ENCODE data around the gene GLYAT.

The GLYAT gene

DNA sequence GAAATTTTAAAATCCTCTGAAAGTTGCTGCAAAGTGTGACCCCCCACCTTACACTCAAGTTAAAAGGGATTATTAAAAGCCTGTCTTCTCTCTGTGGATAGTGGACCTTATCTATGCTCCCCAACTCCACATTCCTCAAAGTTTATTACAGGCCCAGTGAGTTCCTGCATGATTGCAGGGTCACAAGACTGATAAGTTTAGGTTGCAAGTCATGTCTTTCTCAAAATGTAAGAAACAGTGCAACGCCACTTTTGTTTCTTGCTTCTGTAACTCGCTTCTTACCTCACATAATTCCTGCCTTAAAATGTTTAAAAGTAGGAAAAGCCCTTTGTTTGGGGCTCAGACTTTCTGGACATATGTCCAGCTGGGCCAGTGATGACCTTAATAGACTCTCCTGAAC lies 38.4 kb upstream of the GLYAT start:
- peaks cover 88% of the 10 kb centered on the region for H3K9me3 ChIP-seq (ENCODE audit: control insufficient read depth, insufficient read depth, low read length)

DNA sequence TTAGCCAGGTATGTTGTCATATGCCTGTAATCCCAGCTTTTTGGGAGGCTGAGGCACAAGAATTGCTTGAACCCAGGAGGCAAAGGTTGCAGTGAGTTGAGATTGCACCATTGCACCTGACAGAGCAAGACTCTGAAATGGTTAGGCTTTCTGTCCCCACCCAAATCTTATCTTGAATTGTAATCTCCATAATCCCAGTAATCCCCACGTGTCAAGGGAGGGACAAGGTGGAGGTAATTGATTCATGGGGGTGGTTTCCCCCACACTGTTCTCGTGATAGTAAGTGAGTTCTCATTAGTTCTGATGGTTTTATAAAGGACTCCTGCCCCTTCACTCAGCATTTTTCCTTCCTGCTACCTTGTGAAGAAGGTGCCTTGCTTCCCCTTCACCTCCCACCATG lies 37.6 kb upstream of the GLYAT start:
- Histone ChIP-seq H3K27me3 (ENCODE audit: control insufficient read depth, insufficient read depth, low read length) (no peaks in the 10 kb centered on the region), H3K9me3 (ENCODE audit: control insufficient read depth, insufficient read depth, low read length) (peaks cover 87% of the 10 kb centered on the region), H3K9ac (ENCODE audit: low read depth, low read length) (no peak overlapping the region), H3K36me3 (ENCODE audit: control insufficient read depth, insufficient read depth, low read length) (no peaks in the 10 kb centered on the region), H3K4me3 (ENCODE audit: low read depth, low read length) (no peak overlapping the region), H3K27ac (ENCODE audit: low read depth, low read length) (no peak overlapping the region), H3K4me1 (ENCODE audit: control insufficient read depth, insufficient read depth, low read length) (no peaks in the 10 kb centered on the region)

More for the DNA sequence above, 38.4 kb upstream of the GLYAT start:
- Histone ChIP-seq H3K27ac (ENCODE audit: low read depth, low read length) (no peak overlapping the region), H3K36me3 (ENCODE audit: control insufficient read depth, insufficient read depth, low read length) (no peaks in the 10 kb centered on the region), H3K27me3 (ENCODE audit: control insufficient read depth, insufficient read depth, low read length) (no peaks in the 10 kb centered on the region), H3K9ac (ENCODE audit: low read depth, low read length) (no peak overlapping the region), H3K4me3 (ENCODE audit: low read depth, low read length) (no peak overlapping the region), H3K4me1 (ENCODE audit: control insufficient read depth, insufficient read depth, low read length) (no peaks in the 10 kb centered on the region)

DNA sequence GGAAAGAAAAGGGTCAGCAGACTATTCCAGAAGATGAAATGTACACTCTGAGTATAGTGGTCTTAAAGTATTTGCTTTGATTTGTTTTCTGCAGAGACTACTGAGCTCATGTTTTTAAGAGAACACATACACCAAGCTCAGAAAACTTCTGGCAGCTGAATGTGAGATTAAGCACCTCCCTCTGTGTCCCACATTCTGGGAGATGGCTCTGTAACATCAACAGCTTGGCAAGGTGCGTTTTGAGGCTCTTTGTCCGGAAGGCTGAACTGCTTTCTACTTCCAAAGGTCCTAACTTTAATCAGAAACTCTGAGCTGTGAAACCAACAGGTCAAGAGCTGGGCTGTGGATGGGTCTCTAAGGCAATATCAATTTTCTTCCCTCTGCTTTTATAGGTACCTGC lies 36.4 kb upstream of the GLYAT start:
- no peaks in the 10 kb centered on the region for H3K4me1 ChIP-seq (ENCODE audit: control insufficient read depth, insufficient read depth, low read length)
- H3K9me3 ChIP-seq (ENCODE audit: control insufficient read depth, insufficient read depth, low read length), result peaks cover 86% of the 10 kb centered on the region
- H3K36me3 ChIP-seq (ENCODE audit: control insufficient read depth, insufficient read depth, low read length), result no peaks in the 10 kb centered on the region
- H3K27ac ChIP-seq (ENCODE audit: low read depth, low read length), result no peak overlapping the region
- H3K27me3 ChIP-seq (ENCODE audit: control insufficient read depth, insufficient read depth, low read length), result no peaks in the 10 kb centered on the region
- H3K9ac ChIP-seq (ENCODE audit: low read depth, low read length), result no peak overlapping the region
- H3K4me3 ChIP-seq (ENCODE audit: low read depth, low read length), result no peak overlapping the region

DNA sequence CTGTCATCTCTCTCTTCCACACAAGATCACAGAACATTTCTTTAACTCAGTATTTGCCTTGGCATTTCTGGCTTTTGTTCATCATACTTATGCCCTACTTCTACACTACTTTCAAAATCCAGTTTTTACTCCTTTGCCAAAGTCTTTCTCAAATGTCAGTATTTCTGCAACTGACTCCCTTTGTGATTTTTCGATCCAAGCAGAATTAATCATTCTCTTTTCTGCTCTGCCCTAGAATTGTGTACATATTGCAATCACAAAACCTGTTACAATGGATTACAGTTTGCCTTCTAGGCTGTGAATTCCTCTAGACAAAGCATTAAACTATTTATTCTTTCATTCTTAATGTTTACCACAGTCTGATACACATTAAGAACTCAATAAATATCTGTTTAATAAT lies 33.3 kb upstream of the GLYAT start:
- no peaks in the 10 kb centered on the region for H3K36me3 ChIP-seq (ENCODE audit: control insufficient read depth, insufficient read depth, low read length)
- no peaks in the 10 kb centered on the region for H3K4me1 ChIP-seq (ENCODE audit: control insufficient read depth, insufficient read depth, low read length)
- H3K9ac ChIP-seq (ENCODE audit: low read depth, low read length), result no peak overlapping the region
- H3K4me3 ChIP-seq (ENCODE audit: low read depth, low read length), result no peak overlapping the region
- peaks cover 78% of the 10 kb centered on the region for H3K9me3 ChIP-seq (ENCODE audit: control insufficient read depth, insufficient read depth, low read length)
- H3K27ac ChIP-seq (ENCODE audit: low read depth, low read length), result no peak overlapping the region
- H3K27me3 ChIP-seq (ENCODE audit: control insufficient read depth, insufficient read depth, low read length), result no peaks in the 10 kb centered on the region

DNA sequence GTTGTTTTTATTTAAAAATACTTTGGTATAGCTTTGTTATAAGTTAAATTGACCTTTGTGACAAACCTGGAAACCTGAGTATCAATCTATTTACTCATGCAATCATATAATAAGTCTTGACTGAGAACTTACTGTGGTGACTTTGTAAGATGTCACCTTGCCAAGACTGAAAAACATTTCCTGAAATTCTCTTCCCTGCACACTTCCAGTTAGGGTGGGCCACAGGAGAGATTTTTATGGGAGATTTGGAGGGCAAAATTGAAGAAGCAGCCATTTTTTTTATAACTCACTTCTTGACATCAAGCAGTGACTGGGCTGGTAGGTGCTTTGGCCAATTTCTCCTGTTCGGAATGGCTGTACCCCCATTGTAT lies 31.4 kb upstream of the GLYAT start:
- Histone ChIP-seq H3K27me3 (ENCODE audit: control insufficient read depth, insufficient read depth, low read length) (no peaks in the 10 kb centered on the region), H3K36me3 (ENCODE audit: control insufficient read depth, insufficient read depth, low read length) (no peaks in the 10 kb centered on the region), H3K9me3 (ENCODE audit: control insufficient read depth, insufficient read depth, low read length) (peaks cover 75% of the 10 kb centered on the region), H3K4me3 (ENCODE audit: low read depth, low read length) (no peak overlapping the region), H3K4me1 (ENCODE audit: control insufficient read depth, insufficient read depth, low read length) (no peaks in the 10 kb centered on the region), H3K27ac (ENCODE audit: low read depth, low read length) (no peak overlapping the region), H3K9ac (ENCODE audit: low read depth, low read length) (no peak overlapping the region)

DNA sequence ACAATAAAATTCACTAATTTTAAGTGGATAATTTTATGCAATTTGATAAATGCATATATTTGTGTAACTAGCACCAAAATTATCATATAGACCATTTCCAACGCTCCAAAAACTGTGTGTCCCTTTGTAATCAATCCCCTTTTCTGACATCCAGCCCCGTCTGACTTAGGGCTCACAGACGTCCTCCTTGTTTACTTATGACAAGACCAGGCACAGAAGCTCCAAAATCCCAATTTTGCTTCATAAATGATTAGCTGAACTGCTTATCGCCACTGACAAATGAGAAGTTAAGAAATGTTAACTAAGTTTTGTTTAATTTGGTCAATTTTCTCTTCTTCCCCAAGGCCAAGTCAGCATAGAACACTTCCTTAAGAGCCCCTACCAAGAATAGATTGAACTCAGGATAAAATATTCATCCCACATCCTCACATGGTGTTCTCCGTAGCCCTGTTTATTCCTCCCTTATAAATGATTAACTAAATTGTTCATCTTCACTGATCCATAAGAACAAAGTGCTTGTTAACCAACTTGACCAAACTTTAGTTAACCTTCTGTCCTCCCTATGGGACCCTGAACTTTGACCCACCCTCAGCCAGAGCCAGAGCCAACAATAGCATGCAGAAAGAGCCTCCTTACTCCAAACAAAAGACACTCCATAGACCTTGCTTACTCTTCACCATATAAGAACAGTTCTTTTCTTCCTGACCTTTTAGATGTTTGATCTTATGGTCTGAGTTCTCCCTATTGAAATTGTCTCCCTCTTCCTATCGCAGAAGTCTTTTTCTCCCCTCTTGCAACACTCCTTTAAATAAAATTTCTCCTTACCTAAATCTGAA lies 30.8 kb upstream of the GLYAT start:
- H3K4me3 ChIP-seq (ENCODE audit: low read depth, low read length), result no peak overlapping the region
- H3K4me1 ChIP-seq (ENCODE audit: control insufficient read depth, insufficient read depth, low read length), result no peaks in the 10 kb centered on the region
- H3K36me3 ChIP-seq (ENCODE audit: control insufficient read depth, insufficient read depth, low read length), result no peaks in the 10 kb centered on the region
- H3K27me3 ChIP-seq (ENCODE audit: control insufficient read depth, insufficient read depth, low read length), result no peaks in the 10 kb centered on the region
- no peak overlapping the region for H3K27ac ChIP-seq (ENCODE audit: low read depth, low read length)
- peaks cover 75% of the 10 kb centered on the region for H3K9me3 ChIP-seq (ENCODE audit: control insufficient read depth, insufficient read depth, low read length)
- H3K9ac ChIP-seq (ENCODE audit: low read depth, low read length), result no peak overlapping the region

DNA sequence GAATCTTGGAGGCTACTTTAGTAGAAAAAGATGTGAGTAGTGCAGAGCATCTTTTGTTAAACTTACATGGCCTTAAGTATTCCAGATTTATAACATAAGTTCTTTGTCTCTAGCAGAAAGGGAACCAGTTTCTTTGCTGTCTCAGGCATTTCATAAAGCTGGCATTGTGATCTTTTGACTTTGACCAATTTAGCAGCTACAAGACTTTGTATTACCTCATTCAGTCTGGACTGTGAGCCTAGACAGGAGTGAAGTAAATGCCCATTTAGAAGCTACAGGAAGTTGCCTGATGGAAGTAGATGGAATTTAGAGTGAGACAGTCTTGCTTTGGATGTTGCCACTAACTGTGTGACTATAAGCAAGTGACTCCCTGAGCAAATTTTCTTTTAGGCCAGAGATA lies 25.7 kb upstream of the GLYAT start:
- peaks cover 54% of the 10 kb centered on the region for H3K9me3 ChIP-seq (ENCODE audit: control insufficient read depth, insufficient read depth, low read length)
- H3K4me3 ChIP-seq (ENCODE audit: low read depth, low read length), result no peak overlapping the region
- H3K4me1 ChIP-seq (ENCODE audit: control insufficient read depth, insufficient read depth, low read length), result no peaks in the 10 kb centered on the region
- no peaks in the 10 kb centered on the region for H3K27me3 ChIP-seq (ENCODE audit: control insufficient read depth, insufficient read depth, low read length)
- no peaks in the 10 kb centered on the region for H3K36me3 ChIP-seq (ENCODE audit: control insufficient read depth, insufficient read depth, low read length)
- no peak overlapping the region for H3K27ac ChIP-seq (ENCODE audit: low read depth, low read length)
- no peak overlapping the region for H3K9ac ChIP-seq (ENCODE audit: low read depth, low read length)

DNA sequence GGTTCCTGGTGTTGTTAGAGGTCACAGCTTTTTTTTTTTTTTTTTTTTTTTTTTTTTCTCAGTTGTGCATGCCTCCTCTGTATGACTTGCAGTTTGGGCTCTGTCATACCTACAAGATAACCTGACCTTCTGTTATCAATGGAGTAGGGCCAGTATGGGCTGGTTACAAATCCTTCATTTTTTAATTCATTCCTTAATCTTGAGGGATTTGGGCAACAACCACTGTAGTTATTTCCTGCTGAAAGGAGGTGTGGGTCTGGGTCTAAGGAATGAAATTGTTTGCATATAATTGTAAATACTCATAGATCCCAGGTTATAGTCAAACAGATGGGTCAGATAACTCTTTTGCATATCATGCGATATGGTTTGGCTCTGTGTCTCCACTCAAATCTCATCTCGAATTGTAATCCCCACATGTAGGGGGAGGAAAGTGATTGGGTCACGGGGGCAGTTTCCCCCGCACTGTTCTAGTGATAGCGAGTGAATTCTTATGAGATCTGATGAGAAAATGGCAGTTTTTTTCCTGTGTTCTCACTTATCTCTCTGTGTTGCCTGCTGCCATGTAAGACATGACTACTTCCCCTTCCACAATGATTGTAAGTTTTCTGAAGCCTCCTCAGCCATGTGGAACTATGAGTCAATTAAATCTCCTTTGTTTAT lies 14.1 kb upstream of the GLYAT start:
- no peak overlapping the region for H3K4me3 ChIP-seq (ENCODE audit: low read depth, low read length)
- peaks cover 96% of the 10 kb centered on the region for H3K9me3 ChIP-seq (ENCODE audit: control insufficient read depth, insufficient read depth, low read length)
- no peaks in the 10 kb centered on the region for H3K27me3 ChIP-seq (ENCODE audit: control insufficient read depth, insufficient read depth, low read length)
- H3K4me1 ChIP-seq (ENCODE audit: control insufficient read depth, insufficient read depth, low read length), result no peaks in the 10 kb centered on the region
- H3K9ac ChIP-seq (ENCODE audit: low read depth, low read length), result no peak overlapping the region
- H3K36me3 ChIP-seq (ENCODE audit: control insufficient read depth, insufficient read depth, low read length), result no peaks in the 10 kb centered on the region
- H3K27ac ChIP-seq (ENCODE audit: low read depth, low read length), result no peak overlapping the region

DNA sequence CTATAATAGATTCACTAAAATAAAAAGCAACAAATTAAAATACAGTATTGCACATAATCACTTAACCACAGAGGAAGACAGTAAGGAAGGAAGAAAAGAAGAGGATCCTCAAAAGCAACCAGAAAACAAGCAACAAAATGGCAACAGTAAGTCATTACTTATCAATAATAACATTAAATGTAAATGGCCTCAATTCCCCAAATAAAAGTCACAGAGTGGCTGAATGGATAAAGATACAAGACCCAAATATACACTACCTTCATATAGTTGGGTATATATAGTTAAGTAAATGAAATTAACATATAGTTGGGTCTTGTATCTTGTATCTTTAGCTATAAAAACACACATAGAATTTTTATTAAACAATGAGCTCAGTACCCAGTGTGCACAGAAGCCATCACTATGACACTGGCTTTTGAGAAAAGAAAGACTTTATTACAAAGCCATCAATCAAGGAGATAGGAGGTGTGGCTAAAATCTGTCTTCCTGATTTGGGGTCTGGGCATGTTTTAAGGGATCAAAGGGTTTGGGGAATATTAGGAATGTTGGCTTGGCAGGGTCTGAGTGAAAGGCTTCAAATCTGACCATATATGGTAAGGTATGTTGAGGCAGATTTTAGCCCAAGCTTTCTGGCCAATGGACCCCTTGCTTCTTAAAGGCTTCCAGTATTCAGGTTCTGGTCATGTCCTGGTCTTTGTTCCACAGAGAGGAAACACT lies 13.4 kb upstream of the GLYAT start:
- Histone ChIP-seq H3K9me3 (ENCODE audit: control insufficient read depth, insufficient read depth, low read length) (peaks cover 96% of the 10 kb centered on the region), H3K4me3 (ENCODE audit: low read depth, low read length) (no peak overlapping the region), H3K9ac (ENCODE audit: low read depth, low read length) (no peak overlapping the region), H3K4me1 (ENCODE audit: control insufficient read depth, insufficient read depth, low read length) (no peaks in the 10 kb centered on the region), H3K36me3 (ENCODE audit: control insufficient read depth, insufficient read depth, low read length) (no peaks in the 10 kb centered on the region), H3K27me3 (ENCODE audit: control insufficient read depth, insufficient read depth, low read length) (no peaks in the 10 kb centered on the region), H3K27ac (ENCODE audit: low read depth, low read length) (no peak overlapping the region)

DNA sequence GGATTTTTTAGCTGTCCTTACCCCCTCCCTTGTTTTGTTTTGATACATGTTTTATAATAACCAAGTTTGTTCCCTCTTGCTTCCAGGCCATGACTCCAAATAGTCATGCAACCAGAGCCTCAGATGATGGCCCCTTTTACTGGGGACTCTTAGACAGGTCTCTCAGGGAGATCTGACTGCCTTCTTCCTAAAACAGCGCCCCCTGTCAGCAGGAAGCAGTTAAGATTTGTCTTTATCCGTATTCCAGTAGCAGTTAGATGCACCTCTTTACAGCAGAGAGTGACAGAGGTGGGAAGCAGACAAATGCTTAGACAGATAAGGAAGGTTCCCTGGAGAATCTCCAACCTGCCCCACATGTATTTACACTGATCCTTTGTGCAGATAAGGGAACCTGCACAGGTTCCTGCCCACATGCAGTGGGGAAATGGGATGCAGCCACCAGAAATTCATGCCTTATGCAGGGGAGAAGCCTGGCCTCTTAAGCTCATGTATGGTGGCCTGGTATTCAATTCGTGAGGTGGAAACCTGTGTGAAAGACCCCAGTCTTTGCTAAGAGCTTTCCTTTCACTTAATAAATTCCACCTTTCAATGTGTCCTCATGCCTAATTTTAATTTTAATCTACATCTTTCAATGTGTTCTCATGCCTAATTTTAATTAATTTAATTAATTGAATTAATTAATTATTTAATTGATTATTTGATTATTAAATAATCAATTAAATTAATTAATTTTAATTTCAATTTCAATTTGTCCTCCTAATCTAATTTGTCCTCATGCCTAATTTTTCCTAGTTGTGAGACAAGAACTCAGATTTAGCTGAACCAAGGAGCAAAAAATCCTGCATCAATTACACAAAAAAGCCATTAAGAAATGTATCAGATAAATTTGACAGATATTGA lies 11.5 kb upstream of the GLYAT start:
- Histone ChIP-seq H3K9ac (ENCODE audit: low read depth, low read length) (no peak overlapping the region), H3K27me3 (ENCODE audit: control insufficient read depth, insufficient read depth, low read length) (no peaks in the 10 kb centered on the region), H3K27ac (ENCODE audit: low read depth, low read length) (no peak overlapping the region), H3K36me3 (ENCODE audit: control insufficient read depth, insufficient read depth, low read length) (no peaks in the 10 kb centered on the region), H3K9me3 (ENCODE audit: control insufficient read depth, insufficient read depth, low read length) (peaks cover 94% of the 10 kb centered on the region), H3K4me1 (ENCODE audit: control insufficient read depth, insufficient read depth, low read length) (no peaks in the 10 kb centered on the region), H3K4me3 (ENCODE audit: low read depth, low read length) (no peak overlapping the region)
